ENCODE measurements around the gene LPP. TPM values are rescaled to one million over a fixed set of nuclear protein-coding genes. Genes with fewer than 3 reads are reported as not detected.

Gene LPP
- total and polyA plus RNA-seq, 10 of the 15 experiments (the other 5 are each of a cell fraction or from before 2014, with no cell fraction given), result under 0.01 to 0.62 (median 0.03) TPM

DNA sequence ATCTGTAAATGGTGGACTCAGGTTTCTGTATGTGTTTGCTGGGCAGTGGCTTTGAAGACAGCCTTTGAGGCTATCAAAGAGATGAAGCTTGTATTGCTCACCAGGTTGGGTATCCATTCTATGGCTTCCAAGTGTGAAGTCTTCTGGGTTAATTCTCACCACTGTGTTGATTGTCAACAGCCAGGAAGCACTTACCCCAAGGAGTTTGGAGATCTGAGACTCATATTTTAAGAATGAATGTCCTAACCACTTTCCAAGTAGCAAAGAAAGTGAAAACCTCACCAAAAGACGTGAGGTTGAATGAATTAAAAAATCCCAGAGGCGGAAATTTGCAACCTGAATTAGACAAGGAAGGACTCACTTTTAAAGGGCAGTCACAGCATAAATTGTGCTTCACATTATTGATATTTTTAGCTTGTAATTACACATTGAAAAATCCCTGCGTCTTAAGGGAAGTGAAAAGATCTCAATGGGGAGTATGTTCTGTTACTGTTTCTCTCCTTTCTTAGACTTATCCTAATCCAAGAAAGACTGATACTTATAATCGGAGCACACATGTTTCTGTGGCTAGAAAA lies 713.8 kb downstream of the LPP start:
- ChIA-PET SMC1A (ENCODE audit: uncharacterized antibody, unreplicated experiment) (no interaction called here), POLR2A (no interaction called here)
- FAIRE-seq, result no peak

More for the DNA sequence above, 713.8 kb downstream of the LPP start:
- RAD21 ChIA-PET (ENCODE audit: unreplicated experiment), result no interaction called here
- Histone ChIP-seq H3K27ac (ENCODE audit: control insufficient read depth, insufficient read depth) (no peak overlapping the region), H3K4me1 (ENCODE audit: control insufficient read depth, insufficient read depth, low read length) (no peaks in the 10 kb centered on the region), H3K4me2 (ENCODE audit: control insufficient read depth, insufficient read depth) (no peak overlapping the region), H3K9me3 (replicated peaks; ENCODE audit: control insufficient read depth, insufficient read depth, low read length) (no peaks in the 10 kb centered on the region), H3K79me2 (ENCODE audit: control insufficient read depth, insufficient read depth, low read length) (no peaks in the 10 kb centered on the region), H3K36me3 (ENCODE audit: control insufficient read depth in 2 of 2, insufficient read depth in 2 of 2, low read length in 1 of 2) (no peaks in the 10 kb centered on the region), H3K4me3 (no peak overlapping the region), H3K9ac (ENCODE audit: control insufficient read depth, insufficient read depth, low read length) (no peak overlapping the region), H2AFZ (ENCODE audit: control insufficient read depth, low read depth, low read length) (no peak overlapping the region), H4K20me1 (ENCODE audit: control insufficient read depth, insufficient read depth) (no peaks in the 10 kb centered on the region), H3K27me3 (replicated peaks in 1 of 2; ENCODE audit: control insufficient read depth in 2 of 2, insufficient read depth in 2 of 2, low read length in 1 of 2) (no peaks in the 10 kb centered on the region)
- TF ChIP-seq SMC3 (IDR thresholded peaks at IDR 0.05; ENCODE audit: borderline replicate concordance, low read length) (no peak), TCF3 (IDR thresholded peaks at IDR 0.05; ENCODE audit: borderline replicate concordance, insufficient read depth, low read depth, low read length) (no peak), ZNF622 (IDR thresholded peaks at IDR 0.05) (no peak), NFIC (IDR thresholded peaks at IDR 0.05; ENCODE audit: low read depth, low read length) (no peak), FOXM1 (IDR thresholded peaks at IDR 0.05; ENCODE audit: low read depth, low read length) (no peak), RFX5 (IDR thresholded peaks at IDR 0.05; ENCODE audit: low read depth, low read length) (no peak), NFYB (IDR thresholded peaks at IDR 0.05; ENCODE audit: insufficient read depth, low read depth, low read length) (no peak), ESRRA (IDR thresholded peaks at IDR 0.05; ENCODE audit: low read length) (no peak), ZZZ3 (IDR thresholded peaks at IDR 0.05; ENCODE audit: control insufficient read depth, insufficient read length, low read depth) (no peak), ZNF207 (IDR thresholded peaks at IDR 0.05; ENCODE audit: borderline replicate concordance) (no peak), HDAC6 (IDR thresholded peaks at IDR 0.05; ENCODE audit: unreplicated experiment) (no peak), MTA2 (IDR thresholded peaks at IDR 0.05; ENCODE audit: low read depth) (no peak)
- TF ChIP-seq, protein P1, sequence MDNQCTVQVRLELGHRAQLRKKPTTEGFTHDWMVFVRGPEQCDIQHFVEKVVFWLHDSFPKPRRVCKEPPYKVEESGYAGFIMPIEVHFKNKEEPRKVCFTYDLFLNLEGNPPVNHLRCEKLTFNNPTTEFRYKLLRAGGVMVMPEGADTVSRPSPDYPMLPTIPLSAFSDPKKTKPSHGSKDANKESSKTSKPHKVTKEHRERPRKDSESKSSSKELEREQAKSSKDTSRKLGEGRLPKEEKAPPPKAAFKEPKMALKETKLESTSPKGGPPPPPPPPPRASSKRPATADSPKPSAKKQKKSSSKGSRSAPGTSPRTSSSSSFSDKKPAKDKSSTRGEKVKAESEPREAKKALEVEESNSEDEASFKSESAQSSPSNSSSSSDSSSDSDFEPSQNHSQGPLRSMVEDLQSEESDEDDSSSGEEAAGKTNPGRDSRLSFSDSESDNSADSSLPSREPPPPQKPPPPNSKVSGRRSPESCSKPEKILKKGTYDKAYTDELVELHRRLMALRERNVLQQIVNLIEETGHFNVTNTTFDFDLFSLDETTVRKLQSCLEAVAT (IDR thresholded peaks at IDR 0.05), result no peak
- CTCF ChIA-PET, result no interaction called here
- 33% methylated on average over 4 of the region's 4 CpGs for whole genome bisulfite sequencing (ENCODE audit: insufficient coverage, insufficient replicate concordance, low lambda C conversion rate, missing lambda C conversion rate)
- ATAC-seq (no peak), DNase-seq (ENCODE audit: low read depth, low spot score) (no peak)
- no TSS peak for BruUV-seq (replicated peaks)
- in situ Hi-C loops (cut with MboI), result no loop called here
- intact Hi-C loops (cut with micrococcal nuclease; ENCODE audit: unreplicated experiment), result no loop called here

Data from GM12878 (cell line).